ENCODE results near the gene KATNAL1.

GRCh38 chr13:30299786-30300185 lies 7.6 kb downstream of the KATNAL1 start:
- TF ChIP-seq, protein P1, sequence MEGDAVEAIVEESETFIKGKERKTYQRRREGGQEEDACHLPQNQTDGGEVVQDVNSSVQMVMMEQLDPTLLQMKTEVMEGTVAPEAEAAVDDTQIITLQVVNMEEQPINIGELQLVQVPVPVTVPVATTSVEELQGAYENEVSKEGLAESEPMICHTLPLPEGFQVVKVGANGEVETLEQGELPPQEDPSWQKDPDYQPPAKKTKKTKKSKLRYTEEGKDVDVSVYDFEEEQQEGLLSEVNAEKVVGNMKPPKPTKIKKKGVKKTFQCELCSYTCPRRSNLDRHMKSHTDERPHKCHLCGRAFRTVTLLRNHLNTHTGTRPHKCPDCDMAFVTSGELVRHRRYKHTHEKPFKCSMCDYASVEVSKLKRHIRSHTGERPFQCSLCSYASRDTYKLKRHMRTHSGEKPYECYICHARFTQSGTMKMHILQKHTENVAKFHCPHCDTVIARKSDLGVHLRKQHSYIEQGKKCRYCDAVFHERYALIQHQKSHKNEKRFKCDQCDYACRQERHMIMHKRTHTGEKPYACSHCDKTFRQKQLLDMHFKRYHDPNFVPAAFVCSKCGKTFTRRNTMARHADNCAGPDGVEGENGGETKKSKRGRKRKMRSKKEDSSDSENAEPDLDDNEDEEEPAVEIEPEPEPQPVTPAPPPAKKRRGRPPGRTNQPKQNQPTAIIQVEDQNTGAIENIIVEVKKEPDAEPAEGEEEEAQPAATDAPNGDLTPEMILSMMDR (IDR thresholded peaks at IDR 0.05) = no peak
- TF ChIP-seq, protein P2, sequence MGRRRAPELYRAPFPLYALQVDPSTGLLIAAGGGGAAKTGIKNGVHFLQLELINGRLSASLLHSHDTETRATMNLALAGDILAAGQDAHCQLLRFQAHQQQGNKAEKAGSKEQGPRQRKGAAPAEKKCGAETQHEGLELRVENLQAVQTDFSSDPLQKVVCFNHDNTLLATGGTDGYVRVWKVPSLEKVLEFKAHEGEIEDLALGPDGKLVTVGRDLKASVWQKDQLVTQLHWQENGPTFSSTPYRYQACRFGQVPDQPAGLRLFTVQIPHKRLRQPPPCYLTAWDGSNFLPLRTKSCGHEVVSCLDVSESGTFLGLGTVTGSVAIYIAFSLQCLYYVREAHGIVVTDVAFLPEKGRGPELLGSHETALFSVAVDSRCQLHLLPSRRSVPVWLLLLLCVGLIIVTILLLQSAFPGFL (CRISPR knock-in tag; IDR thresholded peaks at IDR 0.05; ENCODE audit: borderline replicate concordance) = no peak
- TF ChIP-seq ETV6 (CRISPR knock-in tag; IDR thresholded peaks at IDR 0.05) (no peak), SP1 (CRISPR knock-in tag; conservative IDR thresholded peaks at IDR 0.05) (no peak), RELA (CRISPR knock-in tag; IDR thresholded peaks at IDR 0.05; ENCODE audit: borderline replicate concordance) (no peak), USF2 (CRISPR knock-in tag; IDR thresholded peaks at IDR 0.05) (no peak), ZNF232 (CRISPR knock-in tag; IDR thresholded peaks at IDR 0.05) (no peak), GTF2I (CRISPR knock-in tag; conservative IDR thresholded peaks at IDR 0.05) (no peak)
- TF ChIP-seq, protein P3, sequence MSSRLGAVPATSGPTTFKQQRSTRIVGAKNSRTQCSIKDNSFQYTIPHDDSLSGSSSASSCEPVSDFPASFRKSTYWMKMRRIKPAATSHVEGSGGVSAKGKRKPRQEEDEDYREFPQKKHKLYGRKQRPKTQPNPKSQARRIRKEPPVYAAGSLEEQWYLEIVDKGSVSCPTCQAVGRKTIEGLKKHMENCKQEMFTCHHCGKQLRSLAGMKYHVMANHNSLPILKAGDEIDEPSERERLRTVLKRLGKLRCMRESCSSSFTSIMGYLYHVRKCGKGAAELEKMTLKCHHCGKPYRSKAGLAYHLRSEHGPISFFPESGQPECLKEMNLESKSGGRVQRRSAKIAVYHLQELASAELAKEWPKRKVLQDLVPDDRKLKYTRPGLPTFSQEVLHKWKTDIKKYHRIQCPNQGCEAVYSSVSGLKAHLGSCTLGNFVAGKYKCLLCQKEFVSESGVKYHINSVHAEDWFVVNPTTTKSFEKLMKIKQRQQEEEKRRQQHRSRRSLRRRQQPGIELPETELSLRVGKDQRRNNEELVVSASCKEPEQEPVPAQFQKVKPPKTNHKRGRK (CRISPR knock-in tag; IDR thresholded peaks at IDR 0.05; ENCODE audit: borderline replicate concordance) = no peak
- TF ChIP-seq, protein P4, sequence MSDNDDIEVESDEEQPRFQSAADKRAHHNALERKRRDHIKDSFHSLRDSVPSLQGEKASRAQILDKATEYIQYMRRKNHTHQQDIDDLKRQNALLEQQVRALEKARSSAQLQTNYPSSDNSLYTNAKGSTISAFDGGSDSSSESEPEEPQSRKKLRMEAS (CRISPR knock-in tag; IDR thresholded peaks at IDR 0.05) = no peak
- TF ChIP-seq, protein P5, sequence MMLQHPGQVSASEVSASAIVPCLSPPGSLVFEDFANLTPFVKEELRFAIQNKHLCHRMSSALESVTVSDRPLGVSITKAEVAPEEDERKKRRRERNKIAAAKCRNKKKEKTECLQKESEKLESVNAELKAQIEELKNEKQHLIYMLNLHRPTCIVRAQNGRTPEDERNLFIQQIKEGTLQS (CRISPR knock-in tag; conservative IDR thresholded peaks at IDR 0.05) = no peak

Measured in WTC11 (cell line).